Measurements from ENCODE around the gene ANXA8.

- no peak for TF ChIP-seq CTCF (IDR thresholded peaks at IDR 0.05; ENCODE audit: low read length)
- no peak for TF ChIP-seq EZH2 (IDR thresholded peaks at IDR 0.05; ENCODE audit: borderline replicate concordance, low read length)
Measured at GRCh38 chr10:47452495-47453140, 31.3 kb downstream of the ANXA8 start.
